ENCODE measurements around the gene CCIN. TPM values are rescaled to one million over a fixed set of nuclear protein-coding genes. Genes with fewer than 3 reads are reported as not detected.

Gene CCIN
- total and polyA plus RNA-seq, 3 donors from 2014 or later, result 48.7 to 171 (median 84.8) TPM

DNA sequence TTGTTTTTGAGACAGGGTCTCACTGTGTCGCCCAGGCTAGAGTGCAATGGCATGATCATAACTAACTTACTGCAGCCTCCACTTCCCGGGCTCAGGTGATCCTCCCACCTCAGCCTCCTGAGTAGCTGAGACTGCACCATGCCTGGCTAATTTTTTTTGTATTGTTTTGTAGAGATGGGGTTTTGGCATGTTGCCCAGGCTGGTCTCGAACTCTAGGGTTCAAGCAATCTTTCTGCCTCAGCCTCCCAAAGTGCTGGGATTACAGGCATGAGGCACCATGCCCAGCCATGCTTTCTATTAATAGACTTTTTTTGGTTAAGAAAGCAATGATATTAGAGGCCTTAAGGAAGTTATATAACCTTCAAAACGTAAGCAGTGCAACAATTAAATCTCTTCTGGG, 44.8 kb downstream of the CCIN start:
- intact Hi-C loops (cut with DNase I; ENCODE audit: low total_unique reads), result no loop called here
- Histone ChIP-seq H3K4me1 (peaks cover 11% of the 10 kb centered on the region), H3K36me3 (ENCODE audit: low read depth, missing control alignments) (no peaks in the 10 kb centered on the region), H3K4me3 (no peak overlapping the region), H3K9me3 (no peaks in the 10 kb centered on the region), H3K27ac (no peak overlapping the region), H3K27me3 (no peaks in the 10 kb centered on the region)
- no peak for TF ChIP-seq POLR2A (IDR thresholded peaks at IDR 0.05)
- TF ChIP-seq, protein P1, sequence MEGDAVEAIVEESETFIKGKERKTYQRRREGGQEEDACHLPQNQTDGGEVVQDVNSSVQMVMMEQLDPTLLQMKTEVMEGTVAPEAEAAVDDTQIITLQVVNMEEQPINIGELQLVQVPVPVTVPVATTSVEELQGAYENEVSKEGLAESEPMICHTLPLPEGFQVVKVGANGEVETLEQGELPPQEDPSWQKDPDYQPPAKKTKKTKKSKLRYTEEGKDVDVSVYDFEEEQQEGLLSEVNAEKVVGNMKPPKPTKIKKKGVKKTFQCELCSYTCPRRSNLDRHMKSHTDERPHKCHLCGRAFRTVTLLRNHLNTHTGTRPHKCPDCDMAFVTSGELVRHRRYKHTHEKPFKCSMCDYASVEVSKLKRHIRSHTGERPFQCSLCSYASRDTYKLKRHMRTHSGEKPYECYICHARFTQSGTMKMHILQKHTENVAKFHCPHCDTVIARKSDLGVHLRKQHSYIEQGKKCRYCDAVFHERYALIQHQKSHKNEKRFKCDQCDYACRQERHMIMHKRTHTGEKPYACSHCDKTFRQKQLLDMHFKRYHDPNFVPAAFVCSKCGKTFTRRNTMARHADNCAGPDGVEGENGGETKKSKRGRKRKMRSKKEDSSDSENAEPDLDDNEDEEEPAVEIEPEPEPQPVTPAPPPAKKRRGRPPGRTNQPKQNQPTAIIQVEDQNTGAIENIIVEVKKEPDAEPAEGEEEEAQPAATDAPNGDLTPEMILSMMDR (IDR thresholded peaks at IDR 0.05), result no peak
- DNase-seq, result no peak
- 66 to 70% methylated on average over 4 of the region's 4 CpGs for WGBS, 2 donors

DNA sequence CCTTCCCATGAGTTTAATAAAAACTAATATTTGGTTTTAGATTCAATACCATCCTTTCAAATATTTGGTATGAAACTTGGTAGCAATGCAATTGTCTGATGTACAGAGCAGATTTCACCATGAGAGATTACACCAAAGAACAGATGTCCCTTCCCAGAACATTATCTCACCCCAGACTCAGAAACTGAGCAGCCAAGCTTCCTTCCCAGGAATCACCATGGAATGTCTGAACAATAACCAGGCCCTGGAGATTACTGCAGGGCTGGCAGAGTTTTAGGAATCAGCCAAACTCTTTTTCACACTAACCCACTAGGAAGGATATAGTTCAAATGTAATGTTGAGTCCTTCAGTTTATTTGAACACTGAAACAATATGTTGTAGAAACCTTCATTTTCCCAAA, 45.4 kb downstream of the CCIN start:
- Histone ChIP-seq H3K9me3 (no peaks in the 10 kb centered on the region), H3K27ac (no peak overlapping the region), H3K4me3 (no peak overlapping the region), H3K36me3 (ENCODE audit: low read depth, missing control alignments) (no peaks in the 10 kb centered on the region), H3K4me1 (peaks cover 11% of the 10 kb centered on the region), H3K27me3 (no peaks in the 10 kb centered on the region)
- intact Hi-C loops (cut with DNase I; ENCODE audit: low total_unique reads), result no loop called here
- TF ChIP-seq, protein P1 (IDR thresholded peaks at IDR 0.05), result no peak
- TF ChIP-seq POLR2A (IDR thresholded peaks at IDR 0.05), result no peak
- DNase-seq, result no peak

DNA sequence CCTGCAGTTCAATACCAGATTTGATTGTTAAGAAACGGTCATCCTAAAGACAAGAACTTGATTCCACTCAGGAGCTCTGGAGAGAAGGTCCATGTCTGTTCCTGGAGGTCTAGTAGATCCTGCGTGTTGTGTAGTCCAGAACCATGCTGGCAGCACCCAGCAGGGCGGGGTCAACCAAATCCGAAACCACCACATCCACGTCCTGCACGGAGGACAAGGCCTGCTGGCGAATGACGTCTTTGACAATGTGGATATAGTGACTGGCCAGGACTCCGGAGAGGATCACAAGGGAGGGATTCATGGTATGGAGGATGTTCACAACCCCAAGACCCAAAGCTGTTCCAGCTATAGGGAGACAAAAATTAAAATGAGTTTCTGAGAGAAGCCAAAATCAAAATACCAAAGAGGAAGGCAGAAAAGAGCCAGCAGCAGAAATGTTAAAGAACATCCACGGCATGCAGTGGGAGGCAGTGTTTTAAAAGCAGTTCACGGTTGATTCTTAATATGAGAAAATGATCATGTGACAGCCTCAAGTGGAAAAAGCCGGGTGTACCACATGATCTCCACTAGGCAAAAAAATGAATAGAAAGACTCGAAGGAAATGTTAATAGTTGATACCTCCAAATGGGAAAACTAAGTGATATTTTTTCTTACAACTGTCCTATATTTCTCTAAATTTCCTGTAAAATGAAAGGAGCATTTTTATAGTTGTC, 48.2 kb downstream of the CCIN start:
- H3K9me3 ChIP-seq, result no peaks in the 10 kb centered on the region
- no peaks in the 10 kb centered on the region for H3K27me3 ChIP-seq
- 77 to 78% methylated on average over 13 of the region's 13 CpGs for WGBS, 2 donors
- H3K4me3 ChIP-seq, result no peak overlapping the region
- H3K36me3 ChIP-seq (ENCODE audit: low read depth, missing control alignments), result no peaks in the 10 kb centered on the region
- no peaks in the 10 kb centered on the region for H3K4me1 ChIP-seq
- no peak overlapping the region for H3K27ac ChIP-seq
- no peak for TF ChIP-seq POLR2A (IDR thresholded peaks at IDR 0.05)
- TF ChIP-seq, protein P1 (IDR thresholded peaks at IDR 0.05), result no peak
- DNase-seq, result no peak
- intact Hi-C loops (cut with DNase I; ENCODE audit: low total_unique reads), result no loop called here

DNA sequence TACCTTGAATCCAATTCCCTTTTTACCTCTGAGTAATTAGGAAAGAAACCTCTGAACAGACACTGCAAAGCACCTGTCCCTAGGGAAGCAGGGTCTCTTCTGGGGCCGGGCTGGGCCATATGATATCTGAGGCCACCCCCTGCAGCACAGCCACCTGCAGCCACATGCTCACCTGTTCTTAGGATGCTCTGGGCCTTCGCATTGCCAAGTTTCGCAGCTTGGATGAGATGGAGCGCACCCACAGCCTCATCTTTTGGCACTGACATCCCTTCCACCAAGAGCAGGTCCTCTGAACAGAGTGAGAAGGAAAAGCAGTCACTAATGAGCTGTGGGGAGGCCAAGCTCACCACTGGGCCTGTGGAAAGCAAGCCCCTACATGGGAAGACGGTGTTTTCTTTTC, 48.8 kb downstream of the CCIN start:
- H3K27me3 ChIP-seq, result no peaks in the 10 kb centered on the region
- no peaks in the 10 kb centered on the region for H3K9me3 ChIP-seq
- H3K27ac ChIP-seq, result no peak overlapping the region
- no peak overlapping the region for H3K4me3 ChIP-seq
- 89 to 90% methylated on average over 5 of the region's 5 CpGs for WGBS, 2 donors
- intact Hi-C loops (cut with DNase I; ENCODE audit: low total_unique reads), result no loop called here
- no peaks in the 10 kb centered on the region for H3K4me1 ChIP-seq
- H3K36me3 ChIP-seq (ENCODE audit: low read depth, missing control alignments), result no peaks in the 10 kb centered on the region
- no peak for TF ChIP-seq POLR2A (IDR thresholded peaks at IDR 0.05)
- TF ChIP-seq, protein P1 (IDR thresholded peaks at IDR 0.05), result no peak
- DNase-seq, result no peak

DNA sequence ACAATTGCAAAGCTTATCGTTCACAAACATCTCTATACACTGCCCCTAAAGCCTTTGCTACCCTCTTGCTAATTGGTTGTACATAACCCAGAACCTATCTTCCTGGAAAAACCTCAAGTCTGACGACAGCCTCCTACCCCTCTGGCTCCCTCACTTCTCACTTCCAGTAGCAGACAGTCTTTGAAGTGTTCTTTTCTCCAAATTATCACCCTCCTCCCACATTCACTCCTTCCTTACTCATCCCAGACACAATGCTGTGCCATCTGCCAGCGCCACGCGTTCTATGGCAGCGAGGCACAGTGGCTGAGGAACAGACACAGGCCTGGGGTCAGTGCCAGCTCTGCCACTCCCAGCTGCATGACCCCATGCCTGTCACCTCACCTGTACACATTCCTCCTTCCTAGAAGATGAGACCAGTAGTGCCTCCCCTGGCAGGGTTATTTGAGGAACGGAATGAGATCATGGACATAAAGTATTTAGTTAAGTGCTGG, 49.3 kb downstream of the CCIN start:
- intact Hi-C loops (cut with DNase I; ENCODE audit: low total_unique reads), result no loop called here
- Histone ChIP-seq H3K36me3 (ENCODE audit: low read depth, missing control alignments) (no peaks in the 10 kb centered on the region), H3K27me3 (no peaks in the 10 kb centered on the region), H3K9me3 (no peaks in the 10 kb centered on the region), H3K27ac (no peak overlapping the region), H3K4me3 (no peak overlapping the region), H3K4me1 (no peaks in the 10 kb centered on the region)
- 67 to 83% methylated on average over 7 of the region's 7 CpGs for WGBS, 2 donors
- no peak for DNase-seq
- TF ChIP-seq POLR2A (IDR thresholded peaks at IDR 0.05), result no peak
- TF ChIP-seq, protein P1 (IDR thresholded peaks at IDR 0.05), result no peak
